ENCODE data around the gene CNTD1. TPM values are rescaled to one million over a fixed set of nuclear protein-coding genes. Genes with fewer than 3 reads are reported as not detected.

Gene CNTD1
- polyA plus RNA-seq, 1 donor, result 3.4 TPM

- DNase-seq, result no peak
Observed at GRCh38 chr17:42779304-42779935, 19.2 kb upstream of the CNTD1 start.

GRCh38 chr17:42779936-42780850, 18.5 kb upstream of the CNTD1 start, which contains the start of gene WNK4:
TSS of gene WNK4 (plus strand) at chr17:42780610. CDS start at chr17:42780699, 89 bp downstream.
- DNase-seq, result no peak

- DNase-seq, result no peak
Observed at GRCh38 chr17:42780851-42781638, 17.6 kb upstream of the CNTD1 start.

- no peak for DNase-seq
Observed at GRCh38 chr17:42781639-42782165, 17.0 kb upstream of the CNTD1 start.

- DNase-seq, result no peak
Observed at GRCh38 chr17:42782166-42783061, 16.2 kb upstream of the CNTD1 start.

- DNase-seq, result no peak
Observed at GRCh38 chr17:42783062-42783790, 15.4 kb upstream of the CNTD1 start.

GRCh38 chr17:42783791-42784138, 14.9 kb upstream of the CNTD1 start:
- no peak for DNase-seq

- DNase-seq, result no peak
Observed at GRCh38 chr17:42784409-42784808, 14.3 kb upstream of the CNTD1 start.

- no peak for DNase-seq
Observed at GRCh38 chr17:42784811-42785592, 13.7 kb upstream of the CNTD1 start.

- no peak for DNase-seq
Observed at GRCh38 chr17:42787266-42787665, 11.4 kb upstream of the CNTD1 start.

- no peak for DNase-seq
Observed at GRCh38 chr17:42791948-42792347, 6.7 kb upstream of the CNTD1 start.

- DNase-seq, result no peak
Observed at GRCh38 chr17:42792545-42792944, 6.1 kb upstream of the CNTD1 start.

GRCh38 chr17:42795061-42795460, 3.6 kb upstream of the CNTD1 start:
- no peak for DNase-seq

GRCh38 chr17:42795465-42795864, 3.2 kb upstream of the CNTD1 start:
- no peak for DNase-seq

- no peak for DNase-seq
Observed at GRCh38 chr17:42796066-42796758, 2.4 kb upstream of the CNTD1 start.

- DNase-seq, result no peak
Observed at GRCh38 chr17:42797067-42798007, 1.3 kb upstream of the CNTD1 start.

- DNase-seq, result no peak
Observed at GRCh38 chr17:42798011-42798382, 664 bp upstream of the CNTD1 start.
